Right renal cortex interstitium (tissue), 3 donors: ENCODE results near the gene ATOH8. TPM values are rescaled to one million over a fixed set of nuclear protein-coding genes. Genes with fewer than 3 reads are reported as not detected.

Source experiments
- DNase-seq, 3 donors: peaks; one replicate each; pipeline ENCODE4 v3.0.0-alpha.2; 2013; ENCODE audit warnings: low read depth in 3 of 3, low spot score in 2 of 3
- polyA plus RNA-seq, 3 donors: library from polyadenylated mRNA; unstranded; fragments of 120-200 nt; gene quantifications; one replicate each; pipeline ENCODE4 v1.2.1, GENCODE V29; 2013; ENCODE audit not compliant: insufficient read length in 3 of 3

Gene ATOH8
- polyA plus RNA-seq, 3 donors, result 11.0 to 12.9 (median 11.2) TPM

DNA sequence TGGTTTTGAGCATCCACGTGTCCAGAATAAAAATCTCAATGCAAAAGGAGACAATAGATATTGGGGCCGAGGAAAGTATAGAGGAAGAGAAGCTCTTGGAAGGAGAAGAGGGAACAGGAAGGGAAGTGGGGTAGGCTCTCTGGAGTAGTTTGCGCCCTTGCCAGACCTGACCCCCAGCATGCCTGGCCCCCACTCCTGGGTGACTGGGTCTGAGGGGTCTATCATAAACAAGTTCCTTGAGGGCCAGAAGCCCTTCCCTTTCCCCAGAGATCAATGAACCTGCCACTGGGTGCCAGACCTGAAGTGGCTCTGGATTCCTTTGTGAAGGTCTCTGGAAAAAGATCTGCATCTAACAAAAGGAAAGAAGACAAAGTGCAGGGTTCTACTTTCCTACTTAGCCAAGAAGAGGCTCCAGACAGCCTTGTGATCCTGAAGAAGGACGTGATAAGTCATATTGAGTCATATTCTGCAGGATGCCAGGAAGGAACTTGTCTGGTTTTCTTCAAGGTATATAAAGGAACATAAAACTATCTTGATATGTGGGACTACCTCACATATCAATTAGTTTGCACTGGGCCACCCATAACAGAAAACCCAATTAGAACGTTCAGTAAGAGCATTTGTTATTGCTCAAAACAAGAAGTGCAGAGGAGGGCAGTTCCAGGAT lies 18.7 kb upstream of the ATOH8 start:
- no peak for DNase-seq

GRCh38 chr2:85735691-85736090 lies 18.1 kb upstream of the ATOH8 start:
- DNase-seq, result no peak

DNA sequence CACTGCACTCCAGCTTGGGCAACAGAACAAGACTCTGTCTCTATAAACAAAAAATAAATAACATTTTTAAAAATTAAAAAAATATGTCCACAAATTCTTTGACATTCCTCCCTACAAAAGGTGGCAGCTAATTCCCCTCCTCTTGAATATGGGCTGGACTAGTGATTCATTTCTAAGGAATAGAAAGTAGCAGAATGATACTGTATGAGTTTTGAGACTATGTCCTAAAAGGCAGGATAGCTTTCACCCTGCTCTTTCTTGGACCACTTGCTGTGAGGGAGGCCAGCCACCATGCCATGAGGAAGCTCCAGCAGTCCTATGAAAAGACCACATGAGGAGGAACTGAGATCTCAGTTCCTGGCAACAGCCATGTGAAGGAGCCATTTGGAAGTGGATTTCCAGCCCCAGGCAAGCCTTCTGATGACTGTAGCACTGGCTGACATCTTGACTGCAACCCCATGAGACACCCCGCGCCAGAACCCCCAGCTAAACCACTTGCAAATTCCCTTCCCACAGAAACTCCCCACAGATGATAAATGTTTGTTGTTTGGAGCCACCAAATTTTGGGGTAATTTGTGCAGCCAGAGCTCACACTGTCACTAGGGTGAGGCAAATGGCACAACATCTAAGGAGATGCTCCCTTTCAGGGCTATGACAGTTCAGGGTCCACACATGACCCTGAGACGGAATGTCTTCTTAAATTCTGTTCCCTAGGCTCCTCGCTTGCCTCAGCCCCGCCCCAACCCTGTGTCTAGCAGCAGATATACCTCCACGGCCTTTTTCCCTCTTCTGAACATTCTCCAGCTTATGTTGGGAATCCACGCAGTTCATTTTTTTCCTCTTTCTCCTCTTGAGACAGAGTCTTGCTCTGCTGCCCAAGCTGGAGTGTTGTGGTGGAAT lies 17.1 kb upstream of the ATOH8 start:
- no peak for DNase-seq

DNA sequence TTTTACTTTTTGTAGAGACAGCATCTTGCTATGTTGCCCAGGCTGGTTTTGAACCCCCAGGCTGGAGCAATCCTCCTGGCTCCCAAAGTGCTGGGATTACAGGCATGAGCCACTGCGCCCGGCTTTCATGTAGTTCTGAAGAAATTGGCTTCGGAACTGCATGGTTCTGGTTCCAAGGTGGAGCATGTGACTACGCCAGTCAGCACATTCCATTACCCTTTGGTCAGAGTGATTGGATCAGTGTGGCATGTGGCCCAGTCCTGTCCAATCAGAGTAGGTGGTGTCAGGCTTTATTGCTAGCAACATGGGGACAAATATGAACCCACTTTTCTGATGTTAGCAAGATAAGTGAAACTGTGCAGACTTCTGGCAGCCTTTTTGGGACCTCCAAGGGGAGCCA lies 16.3 kb upstream of the ATOH8 start:
- no peak for DNase-seq

DNA sequence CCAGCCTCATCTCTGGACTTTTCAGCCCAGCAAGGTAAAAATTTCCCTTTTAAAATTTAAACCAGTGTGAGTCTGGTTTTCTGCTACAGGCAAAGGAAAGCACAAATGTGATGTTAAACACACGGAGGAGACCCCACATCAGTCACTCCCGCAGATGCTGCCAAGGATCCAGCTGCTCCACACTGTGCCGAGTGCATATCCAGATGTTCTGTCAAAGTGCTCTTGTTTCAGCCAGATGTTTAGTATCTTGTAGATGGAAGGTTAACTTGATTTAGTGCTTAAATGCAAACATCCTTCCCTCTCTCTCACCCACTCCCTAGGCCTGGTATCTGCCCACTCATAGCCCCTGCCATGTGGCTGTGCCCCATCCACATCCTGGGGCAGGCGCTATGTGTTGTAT lies 15.8 kb upstream of the ATOH8 start:
- no peak for DNase-seq

- DNase-seq, result no peak
Measured at GRCh38 chr2:85740193-85740592, 13.6 kb upstream of the ATOH8 start.

DNA sequence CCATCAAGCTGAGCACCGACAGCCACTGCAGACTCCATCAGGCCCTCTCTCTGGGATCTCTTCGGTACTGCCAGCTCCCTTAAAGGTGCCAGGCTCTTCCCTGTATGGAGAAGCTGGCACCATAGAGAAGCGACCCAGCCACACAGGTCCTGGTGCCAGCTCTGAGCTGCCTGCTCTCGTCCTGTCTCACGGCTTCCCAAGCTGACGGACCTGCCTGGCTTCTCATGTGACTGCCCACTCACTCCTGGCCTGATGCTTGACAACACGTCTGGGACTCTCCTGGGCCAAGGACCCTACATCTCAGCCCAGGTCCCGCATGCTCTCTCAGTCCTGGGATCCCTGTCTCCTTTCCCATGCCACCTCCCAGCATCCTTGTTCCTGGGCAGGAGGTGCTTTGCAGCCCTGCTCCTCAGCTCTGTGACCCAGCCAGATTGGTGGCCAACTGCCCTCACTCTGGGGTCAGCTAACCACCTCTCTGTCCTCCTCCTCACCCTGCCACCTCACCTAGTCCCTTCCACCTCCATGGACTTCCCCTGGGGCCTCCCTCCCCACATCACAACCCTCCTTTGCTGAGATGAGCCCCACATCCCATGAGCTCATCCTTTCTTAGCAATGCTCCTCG lies 12.5 kb upstream of the ATOH8 start:
- DNase-seq, result no peak

DNA sequence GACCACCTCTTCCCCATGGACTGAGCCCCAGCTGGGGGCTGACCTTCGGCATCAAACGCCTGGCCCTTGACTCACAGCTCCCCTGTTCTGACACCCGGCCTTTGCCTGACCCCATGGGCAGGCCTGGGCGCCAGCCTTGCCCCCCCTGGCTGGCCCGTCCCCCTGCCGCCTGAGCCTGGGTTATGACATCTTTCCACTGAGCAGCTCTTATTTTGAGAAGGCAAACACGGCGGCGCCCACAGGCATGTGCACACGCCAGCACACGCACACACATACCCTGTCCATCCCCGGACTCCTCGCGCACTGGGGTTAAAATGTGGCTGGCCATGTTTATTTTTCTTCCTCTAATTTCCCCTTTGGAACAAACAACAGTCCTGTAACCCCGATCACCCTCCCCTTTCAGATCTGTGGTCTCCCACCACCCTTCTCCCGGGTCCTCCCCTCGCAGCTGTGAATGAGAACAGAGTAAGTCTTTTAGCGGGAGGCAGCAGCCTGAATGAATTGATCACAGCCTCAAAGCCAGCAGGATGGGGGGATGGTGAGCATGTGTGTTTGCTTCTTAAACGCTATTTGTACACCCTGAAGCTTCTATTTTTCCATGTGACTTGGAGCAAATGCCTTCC lies 11.8 kb upstream of the ATOH8 start:
- DNase-seq, result no peak

GRCh38 chr2:85743304-85743978 lies 10.3 kb upstream of the ATOH8 start:
- no peak for DNase-seq

DNA sequence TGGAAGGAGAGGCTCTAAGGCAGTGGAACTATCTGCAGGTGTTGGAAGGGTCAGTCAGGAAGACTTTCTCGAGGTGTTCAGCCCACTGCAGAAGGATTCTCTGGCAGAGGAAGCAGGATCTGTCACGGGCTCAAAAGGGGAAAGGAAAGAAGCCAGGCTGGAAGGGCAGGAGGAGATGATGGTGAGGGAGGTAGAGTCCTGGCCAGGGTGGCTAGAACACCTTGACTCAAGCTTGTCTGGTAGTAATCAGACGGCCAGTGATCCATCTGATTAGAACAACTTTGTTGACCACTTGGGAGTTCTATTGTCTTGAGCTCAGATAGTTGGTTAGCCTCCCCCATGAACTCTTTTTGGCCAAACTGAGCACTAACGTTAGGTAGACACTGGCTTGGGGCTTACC lies 9.7 kb upstream of the ATOH8 start:
- no peak for DNase-seq

DNA sequence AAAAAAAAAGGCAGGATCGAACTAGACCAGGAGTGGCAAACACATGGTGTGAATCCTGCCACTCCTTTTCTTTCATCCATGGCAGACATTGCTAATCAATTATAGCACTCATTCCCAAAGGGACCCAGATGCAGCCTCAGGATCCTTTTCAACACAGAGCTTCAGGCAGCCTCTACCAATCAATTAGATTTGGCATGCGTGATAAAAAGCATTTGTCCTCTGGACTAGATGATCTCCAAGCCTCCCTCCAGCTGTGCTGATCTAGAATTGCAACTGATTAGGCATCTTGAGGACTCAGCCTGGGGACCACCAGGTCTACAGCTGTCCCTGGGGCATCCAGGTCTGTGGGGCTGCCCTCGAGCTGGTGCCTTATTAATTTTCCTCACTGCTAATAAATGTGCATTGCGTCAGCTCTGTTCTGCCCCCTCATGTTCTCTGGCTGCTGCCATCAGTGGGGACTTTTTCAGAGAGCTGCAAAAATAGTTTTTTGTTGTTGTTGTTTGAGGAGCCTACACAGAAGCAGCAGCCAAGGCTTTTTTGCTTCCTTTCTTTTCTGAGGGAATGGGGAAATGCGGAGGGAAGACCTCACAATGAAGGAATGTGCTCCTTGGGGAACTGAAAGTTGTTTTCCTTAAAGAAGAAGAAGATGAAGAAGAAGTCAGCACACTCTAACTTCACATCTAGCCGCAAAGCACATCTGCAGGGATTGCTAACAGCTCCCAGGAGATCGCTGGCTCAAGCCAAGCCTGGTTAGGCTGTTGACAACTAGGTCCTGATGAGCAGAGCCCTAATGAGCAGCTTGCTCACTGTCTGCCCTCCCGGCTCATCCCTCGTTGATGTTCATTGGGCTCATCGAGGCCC lies 8.8 kb upstream of the ATOH8 start:
- no peak for DNase-seq

DNA sequence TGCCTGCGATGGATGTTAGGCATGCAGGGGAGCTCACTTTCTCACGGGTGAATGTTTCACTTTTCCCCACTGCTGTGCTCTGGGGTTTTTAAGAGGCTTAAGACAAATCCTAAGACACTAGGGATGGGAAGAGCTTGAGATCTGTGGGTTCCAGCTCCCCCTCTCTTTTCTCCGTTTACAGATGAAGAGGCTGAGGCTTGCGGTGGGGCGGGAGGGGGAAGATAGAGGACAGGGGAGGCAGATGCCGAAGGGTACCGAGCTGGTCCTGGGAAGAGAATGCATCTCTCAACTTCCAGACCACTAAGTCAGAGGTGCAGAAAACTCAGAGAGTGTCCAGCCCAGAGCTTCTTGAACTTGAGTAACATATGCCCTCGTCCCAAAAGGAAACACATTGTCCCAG lies 8.2 kb upstream of the ATOH8 start:
- DNase-seq, result no peak

- DNase-seq, result no peak
Measured at GRCh38 chr2:85746321-85747004, 7.3 kb upstream of the ATOH8 start.

DNA sequence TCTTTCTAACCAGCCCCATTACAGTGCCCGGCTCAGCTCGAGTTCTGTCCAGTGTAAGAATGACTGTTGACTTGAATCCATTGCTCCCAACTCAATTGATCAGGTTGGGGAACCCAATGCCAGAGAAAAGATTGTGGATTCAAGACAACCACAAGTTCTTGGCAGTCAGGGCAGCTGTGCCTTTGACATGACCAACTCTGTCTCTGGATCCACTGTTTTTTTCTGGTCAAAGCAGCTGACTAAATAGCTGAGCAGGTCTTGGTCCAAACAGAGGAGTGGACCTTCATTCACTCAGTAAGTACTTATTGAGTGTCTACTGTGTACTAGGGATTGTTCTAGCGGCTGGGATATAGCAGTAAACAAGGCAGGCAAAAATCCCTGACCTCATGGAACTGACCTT lies 6.3 kb upstream of the ATOH8 start:
- no peak for DNase-seq

DNA sequence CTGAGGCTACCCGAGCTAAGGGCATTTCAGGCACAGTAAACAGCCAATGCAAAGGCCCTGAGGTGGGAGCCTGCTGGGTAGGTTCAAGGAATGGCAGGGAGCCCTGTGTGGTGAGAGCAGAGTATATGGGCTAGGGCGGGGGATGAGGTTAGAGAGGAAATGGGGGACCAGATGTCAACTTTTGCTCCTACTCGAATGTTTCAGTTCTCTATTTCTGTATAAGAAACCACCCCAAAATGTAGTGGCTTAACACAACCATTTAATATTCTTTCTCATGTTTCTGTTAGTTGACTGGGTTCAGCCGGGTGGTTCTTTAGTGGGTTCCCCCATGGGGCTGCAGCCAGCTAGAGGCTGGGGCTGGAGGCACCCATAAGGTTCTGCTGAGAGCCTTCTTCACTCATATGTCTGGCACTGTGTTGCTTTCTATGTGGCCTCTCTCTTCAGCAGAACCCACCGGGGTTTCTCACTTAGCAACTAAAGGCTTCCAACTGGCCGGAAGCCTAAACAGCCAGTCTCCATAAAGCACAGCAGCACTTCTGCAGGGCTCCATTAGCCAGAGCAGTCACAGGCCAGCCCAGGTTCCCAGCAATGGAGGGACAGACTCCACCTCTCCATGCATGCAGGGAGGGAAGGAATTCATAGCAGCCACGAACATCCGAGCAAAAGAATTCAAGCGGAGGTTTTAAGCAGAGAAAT lies 5.6 kb upstream of the ATOH8 start:
- DNase-seq, result no peak

GRCh38 chr2:85748985-85749875 lies 4.6 kb upstream of the ATOH8 start:
- DNase-seq, result no peak
